HG02588 (cell line): Measurements from ENCODE around the gene TAS2R42.

ENCODE experiments used
- ATAC-seq: cut with Tn5 transposase; IDR thresholded peaks from one replicate; pipeline ENCODE4 v1.9.1; 2021; ENCODE audit warnings: mild to moderate bottlenecking, moderate library complexity; ENCODE audit not compliant: unreplicated experiment

The TAS2R42 gene

GRCh38 chr12:11186837-11187236 lies at the start of gene TAS2R42:
Gene TAS2R42, minus strand, starts transcription at chr12:11186937. Its CDS starts 0 bp downstream, at chr12:11186937.
- ATAC-seq: no peak

- no peak for ATAC-seq
Observed at GRCh38 chr12:11233532-11233931, 46.8 kb upstream of the TAS2R42 start.

GRCh38 chr12:11228296-11228879 lies 41.7 kb upstream of the TAS2R42 start:
- ATAC-seq: no peak

DNA sequence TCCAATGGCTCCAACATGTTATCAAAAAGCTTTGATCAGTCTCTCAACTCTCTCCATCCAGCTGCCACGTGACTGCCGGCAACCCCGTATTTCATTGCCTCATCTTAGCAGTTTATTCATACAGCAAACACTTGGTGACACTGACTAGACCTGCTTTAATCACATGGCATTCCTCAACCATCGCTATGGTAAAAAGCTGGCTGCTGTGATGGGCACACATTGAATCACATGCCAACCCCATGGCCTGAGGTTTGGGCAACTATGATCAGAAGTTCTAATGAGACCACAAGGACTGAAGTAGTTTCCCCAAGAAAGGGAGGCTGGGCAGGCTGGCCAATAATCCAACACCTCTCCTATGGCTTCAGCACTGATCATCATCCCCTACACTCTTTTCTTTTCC lies 40.6 kb upstream of the TAS2R42 start:
- ATAC-seq: no peak

GRCh38 chr12:11209113-11209512 lies 22.4 kb upstream of the TAS2R42 start:
- no peak for ATAC-seq

DNA sequence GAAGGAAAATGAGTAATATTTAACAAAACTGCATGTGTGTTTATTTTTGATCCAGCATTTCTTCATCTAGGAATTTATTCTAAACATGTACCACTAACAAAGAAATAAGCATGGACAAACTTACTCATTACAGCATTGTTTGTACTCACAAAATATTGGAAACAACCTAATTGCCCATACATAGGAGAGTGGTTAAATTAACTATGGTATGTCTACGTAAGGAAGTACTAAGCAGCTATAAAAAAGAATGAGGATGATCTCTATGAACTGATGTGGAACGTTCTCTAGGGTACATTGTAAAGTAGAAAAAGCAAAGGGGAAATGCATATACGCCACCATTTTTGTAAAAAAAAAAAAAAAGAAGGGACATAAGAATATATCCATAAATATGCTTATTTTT lies 17.4 kb upstream of the TAS2R42 start:
- no peak for ATAC-seq

- no peak for ATAC-seq
Observed at GRCh38 chr12:11202811-11203210, 16.1 kb upstream of the TAS2R42 start.

DNA sequence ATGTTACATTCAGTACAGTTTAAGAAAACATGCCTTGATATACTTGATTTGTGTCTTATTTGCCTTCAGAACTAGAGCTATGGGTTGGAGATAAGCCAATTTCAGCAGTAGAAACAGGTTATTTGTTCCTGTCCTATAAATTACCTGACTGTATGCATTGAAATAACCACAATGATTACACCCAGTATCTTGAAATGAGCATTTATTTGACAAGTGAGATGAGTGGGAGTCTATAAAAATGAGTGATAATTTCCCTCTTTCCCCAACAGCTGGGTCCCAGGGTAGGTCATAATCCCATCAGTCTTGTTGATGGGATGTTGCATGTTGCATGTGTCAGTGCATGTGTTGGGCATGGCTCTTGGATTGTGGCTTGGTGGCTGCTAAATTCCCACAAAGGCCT lies 3.7 kb downstream of the TAS2R42 start:
- ATAC-seq: no peak

DNA sequence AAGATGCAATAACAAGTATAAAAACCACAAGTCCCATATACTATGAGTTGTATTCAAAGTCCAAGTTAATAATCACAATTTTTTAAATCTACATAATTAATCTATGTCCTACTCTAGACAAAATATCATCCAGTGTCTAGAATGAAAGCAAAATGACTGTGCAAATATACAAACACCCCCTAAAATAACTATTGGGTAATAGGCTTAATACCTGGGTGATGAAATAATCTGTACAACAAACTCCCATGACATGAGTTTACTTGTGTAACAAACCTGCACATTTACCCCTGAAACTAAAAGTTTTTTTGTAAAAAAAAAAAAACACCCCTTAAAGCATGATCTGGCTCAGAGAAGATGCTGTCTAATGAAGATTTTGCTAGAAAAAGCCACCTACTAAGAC lies 4.2 kb downstream of the TAS2R42 start:
- no peak for ATAC-seq

DNA sequence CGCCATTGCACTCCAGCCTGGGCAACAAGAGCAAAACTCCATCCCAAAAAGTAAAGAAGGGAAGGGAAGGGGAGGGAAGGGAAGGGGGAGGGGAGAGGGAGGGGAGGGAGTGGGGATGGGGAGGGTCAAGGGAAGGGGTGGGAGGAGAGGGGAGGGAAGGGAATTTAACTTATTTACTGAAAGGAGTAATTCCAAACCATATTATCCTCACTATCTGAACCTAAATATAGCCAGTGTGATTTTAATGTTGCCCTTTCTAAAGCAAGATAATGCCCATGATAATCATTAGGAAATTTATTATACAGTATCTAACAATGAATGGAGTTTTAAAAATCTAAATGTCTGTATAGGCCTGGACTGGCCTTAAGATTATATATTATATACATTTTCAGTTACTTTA lies 8.5 kb downstream of the TAS2R42 start:
- ATAC-seq: no peak

DNA sequence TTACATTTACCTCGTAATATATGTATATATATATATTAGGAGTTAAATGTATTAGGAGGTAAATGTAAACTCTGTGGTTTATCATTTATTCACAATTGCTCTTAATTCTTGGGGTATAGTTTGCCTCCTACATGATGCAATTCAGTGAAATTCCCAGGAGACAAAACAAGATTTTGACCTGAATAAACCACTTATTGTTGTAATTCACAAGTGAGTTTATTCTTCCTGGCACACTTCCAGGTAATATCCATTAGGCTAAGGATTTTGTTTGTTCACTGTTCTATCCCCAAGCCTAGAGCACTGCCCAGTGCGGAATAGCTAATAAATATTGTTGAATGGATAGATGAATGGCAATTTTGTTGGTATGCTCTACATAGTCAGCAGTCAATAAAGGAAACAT lies 12.7 kb downstream of the TAS2R42 start:
- ATAC-seq: no peak

GRCh38 chr12:11171969-11172675 lies 14.6 kb downstream of the TAS2R42 start:
- ATAC-seq: no peak

DNA sequence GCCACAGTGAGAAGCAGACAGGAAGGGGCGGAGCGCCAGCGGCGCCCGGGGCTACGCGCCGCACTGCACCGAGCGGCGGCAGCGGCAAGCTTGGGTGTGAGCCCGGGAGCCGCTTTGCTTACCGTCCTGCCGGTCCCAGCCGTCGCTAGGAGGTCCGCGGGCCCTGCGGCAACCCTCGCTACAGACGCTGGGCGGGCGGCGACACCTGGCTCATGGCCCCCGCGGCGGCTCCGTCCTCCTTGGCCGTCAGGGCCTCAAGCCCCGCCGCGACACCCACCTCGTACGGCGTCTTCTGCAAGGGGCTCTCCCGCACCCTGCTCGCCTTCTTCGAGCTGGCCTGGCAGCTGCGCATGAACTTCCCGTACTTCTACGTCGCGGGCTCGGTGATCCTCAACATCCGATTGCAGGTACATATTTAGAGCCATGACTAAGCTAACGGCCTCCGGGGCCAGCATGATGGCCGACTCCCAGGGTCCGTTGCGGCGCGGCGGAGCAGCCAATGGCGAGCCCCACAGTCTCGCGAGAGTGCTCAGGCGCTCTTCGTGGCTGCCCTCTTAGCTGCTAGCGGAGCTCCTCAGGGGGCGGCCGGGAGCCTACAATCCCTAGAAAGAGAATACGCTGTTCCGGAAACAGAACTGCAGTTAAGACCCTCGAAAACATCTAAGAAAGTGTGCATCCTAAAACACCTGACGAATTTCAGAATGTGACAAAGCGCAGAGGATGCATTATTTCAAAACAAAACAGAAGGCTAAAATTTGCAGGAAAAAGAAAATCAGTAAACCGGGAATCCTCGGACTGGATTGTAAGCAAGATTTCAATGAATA lies 15.4 kb downstream of the TAS2R42 start, which contains the start of gene SMIM10L1:
Gene SMIM10L1 (plus strand): TSS at position 50 of the 824 bp plus-strand sequence. CDS start 163 bp downstream, at position 213.
- peak; percentile 96 for ATAC-seq

DNA sequence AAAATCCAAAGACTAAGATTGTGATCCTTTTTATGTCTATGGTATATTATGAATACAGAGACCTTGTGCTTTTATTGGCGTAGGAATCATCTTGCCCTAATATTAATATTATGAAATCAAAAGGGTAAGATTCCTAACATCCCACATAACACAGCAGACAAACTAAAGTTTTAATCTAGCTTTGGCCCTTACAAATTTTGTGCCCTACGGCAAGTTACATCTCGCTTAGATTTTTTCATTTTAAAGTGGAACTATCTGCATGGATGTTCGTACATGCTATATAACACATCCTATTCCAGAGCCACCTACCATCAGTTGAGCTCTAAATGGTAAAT lies 16.0 kb downstream of the TAS2R42 start:
- ATAC-seq: no peak

DNA sequence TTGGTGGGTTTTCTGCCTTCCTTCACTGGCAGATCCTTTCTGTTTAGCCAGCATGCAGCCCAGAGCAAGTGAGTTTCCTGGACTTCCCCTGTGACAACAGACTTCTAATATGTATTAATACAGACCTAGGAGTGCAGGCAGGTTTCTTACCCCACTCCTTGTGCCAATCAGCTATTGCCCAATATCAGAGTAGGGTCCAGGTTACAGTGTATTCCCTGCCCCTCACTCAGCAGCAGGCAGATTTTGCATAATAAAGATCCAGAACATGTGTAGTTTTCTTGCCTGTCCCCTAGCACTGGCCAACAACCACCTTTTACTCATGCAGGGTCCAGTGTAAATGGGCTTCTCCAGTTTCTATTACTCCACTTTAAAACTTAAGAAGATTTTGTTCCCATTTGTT lies 20.4 kb downstream of the TAS2R42 start:
- no peak for ATAC-seq

- ATAC-seq: no peak
Observed at GRCh38 chr12:11164384-11164783, 22.4 kb downstream of the TAS2R42 start.

GRCh38 chr12:11162502-11162901 lies 24.2 kb downstream of the TAS2R42 start:
- no peak for ATAC-seq

- no peak for ATAC-seq
Observed at GRCh38 chr12:11158885-11159444, 27.8 kb downstream of the TAS2R42 start.

GRCh38 chr12:11154400-11154925 lies 32.3 kb downstream of the TAS2R42 start:
- no peak for ATAC-seq

- ATAC-seq: no peak
Observed at GRCh38 chr12:11152725-11153124, 34.0 kb downstream of the TAS2R42 start.

GRCh38 chr12:11150832-11151231 lies 35.9 kb downstream of the TAS2R42 start:
- ATAC-seq: no peak
